GM21619 (cell line): ENCODE measurements around the gene ARL13B.
"Not testable (repeated sequence)": the region's sequence is repeated elsewhere in the genome, so short reads cannot be mapped to it uniquely, and the experiment has no call there.

Experiments
- ATAC-seq: cut with Tn5 transposase; IDR thresholded peaks from one replicate; pipeline ENCODE4 v1.9.1; 2021; ENCODE audit not compliant: unreplicated experiment

The ARL13B gene

DNA sequence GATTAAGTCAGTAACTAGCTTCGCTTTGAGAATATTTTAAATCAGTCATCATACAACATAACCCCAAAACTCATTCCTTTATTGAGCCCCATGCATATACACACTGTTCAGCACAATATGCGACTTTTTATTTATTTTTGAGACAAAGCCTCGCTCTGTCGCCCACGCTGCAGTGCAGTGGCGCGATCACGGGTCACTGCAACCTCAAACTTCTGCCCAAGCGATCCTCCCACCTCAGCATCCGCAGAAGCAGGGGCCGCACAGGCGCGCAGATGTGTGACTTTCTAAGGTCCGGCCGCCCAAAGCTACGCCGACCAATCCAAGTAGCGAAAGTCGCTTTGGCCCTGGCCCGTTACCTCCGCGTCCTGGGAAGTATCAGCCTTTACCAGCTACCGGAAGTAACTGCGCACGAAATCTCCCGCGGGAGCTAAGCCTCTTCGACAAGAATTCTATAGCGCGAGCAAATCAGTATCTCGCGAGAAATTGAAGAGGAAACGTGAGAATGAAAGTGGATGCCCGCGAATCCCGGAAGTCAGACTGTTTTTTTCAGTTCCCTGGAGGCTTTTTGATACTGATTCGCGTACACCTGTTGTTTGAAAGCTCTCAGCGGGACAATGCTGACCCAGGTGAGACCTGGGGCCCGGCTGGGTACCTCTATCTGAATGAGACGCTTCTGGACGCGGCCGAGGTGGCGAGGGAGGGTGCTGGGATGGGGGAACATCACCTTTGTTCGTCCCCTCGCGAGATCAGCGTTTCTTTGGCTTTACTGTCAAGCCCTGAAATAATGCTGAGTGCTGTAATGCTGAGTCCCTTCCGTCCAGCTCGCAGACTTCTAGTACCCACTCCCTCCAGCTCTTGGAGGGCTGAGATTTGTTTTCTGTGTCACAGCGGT lies 82.8 kb downstream of the ARL13B start, which contains the start of the genes DHFR2 and NSUN3:
Gene DHFR2 (minus strand): TSS at position 404 of the 892 bp plus-strand sequence. CDS start 1,405 bp downstream, outside the sequence.
Gene NSUN3 (plus strand): TSS at position 549 of the 892 bp plus-strand sequence. CDS start 66 bp downstream, at position 615.
- ATAC-seq: peak; percentile 91

DNA sequence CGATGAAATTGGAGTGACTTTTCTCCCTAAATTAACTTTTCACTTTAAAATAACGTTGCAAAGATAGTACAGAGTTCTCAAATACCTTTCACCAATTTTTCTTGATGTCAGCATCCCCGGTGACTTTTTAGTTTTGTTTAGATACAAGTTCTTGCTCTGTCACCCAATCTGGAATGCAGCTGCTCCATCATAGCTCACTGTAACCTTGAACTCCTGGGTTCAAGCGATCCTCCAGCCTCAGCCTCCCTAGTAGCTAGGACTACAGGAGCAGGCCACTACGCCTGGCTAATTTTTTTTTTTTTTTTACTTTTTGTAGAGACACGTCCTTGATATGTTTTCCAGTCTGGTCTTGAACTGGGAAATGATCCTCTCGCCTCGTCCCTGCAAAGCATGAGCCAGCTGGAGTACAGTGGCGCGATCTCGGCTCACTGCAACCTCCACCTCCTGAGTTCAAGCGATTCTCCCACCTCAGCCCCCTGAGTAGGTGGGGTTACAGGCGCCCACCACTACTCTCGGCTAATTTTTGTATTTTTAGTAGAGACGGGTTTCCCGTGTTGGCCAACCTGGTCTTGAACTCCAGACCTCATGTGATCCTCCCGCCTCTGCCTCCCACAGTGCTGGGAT lies 83.7 kb downstream of the ARL13B start:
- no peak for ATAC-seq

DNA sequence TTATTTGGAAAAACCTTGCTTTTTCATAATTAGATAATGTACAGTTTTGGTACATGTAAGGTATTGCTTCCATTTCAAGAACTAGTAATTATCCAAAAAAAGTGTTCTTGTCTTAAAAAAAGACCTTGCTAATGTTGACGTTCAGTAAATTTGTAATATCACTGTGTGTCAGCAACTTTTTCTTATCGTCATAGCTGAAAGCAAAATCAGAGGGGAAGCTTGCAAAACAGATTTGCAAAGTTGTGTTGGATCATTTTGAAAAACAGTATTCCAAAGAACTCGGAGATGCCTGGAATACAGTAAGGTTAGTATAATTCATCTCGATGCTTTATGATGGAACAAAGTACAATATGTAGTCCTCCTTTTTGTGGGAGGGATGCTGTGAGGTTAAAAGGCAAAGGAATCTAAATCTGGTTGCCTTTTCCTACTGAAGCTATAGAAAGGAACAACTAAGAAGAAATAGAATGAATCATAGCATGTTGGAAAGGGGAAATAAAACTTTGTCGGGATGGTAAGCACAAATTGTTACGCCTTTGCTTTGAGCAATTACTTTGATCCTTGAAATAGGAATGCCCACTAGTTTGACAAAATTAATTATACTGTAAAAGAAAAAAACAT lies 84.4 kb downstream of the ARL13B start:
- ATAC-seq: no peak

DNA sequence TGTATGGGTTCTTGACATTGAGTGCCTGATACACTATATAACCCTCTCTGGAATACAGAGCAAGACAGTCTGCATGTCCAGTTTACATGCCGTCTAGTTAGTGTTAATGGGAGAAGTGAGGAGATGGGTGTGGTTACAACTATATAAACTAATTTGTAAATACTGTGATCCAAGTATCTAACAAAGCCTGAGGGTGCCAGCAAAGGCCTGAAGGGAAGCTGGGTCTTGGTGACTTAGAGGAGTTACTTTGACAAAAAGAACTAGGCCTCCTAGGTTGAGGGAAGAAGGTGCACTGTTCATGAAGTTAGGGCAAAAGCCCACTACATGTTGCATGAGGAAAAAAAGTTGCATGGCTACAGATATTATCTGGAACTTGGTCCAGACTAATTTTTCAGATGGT lies 85.2 kb downstream of the ARL13B start:
- ATAC-seq: no peak

DNA sequence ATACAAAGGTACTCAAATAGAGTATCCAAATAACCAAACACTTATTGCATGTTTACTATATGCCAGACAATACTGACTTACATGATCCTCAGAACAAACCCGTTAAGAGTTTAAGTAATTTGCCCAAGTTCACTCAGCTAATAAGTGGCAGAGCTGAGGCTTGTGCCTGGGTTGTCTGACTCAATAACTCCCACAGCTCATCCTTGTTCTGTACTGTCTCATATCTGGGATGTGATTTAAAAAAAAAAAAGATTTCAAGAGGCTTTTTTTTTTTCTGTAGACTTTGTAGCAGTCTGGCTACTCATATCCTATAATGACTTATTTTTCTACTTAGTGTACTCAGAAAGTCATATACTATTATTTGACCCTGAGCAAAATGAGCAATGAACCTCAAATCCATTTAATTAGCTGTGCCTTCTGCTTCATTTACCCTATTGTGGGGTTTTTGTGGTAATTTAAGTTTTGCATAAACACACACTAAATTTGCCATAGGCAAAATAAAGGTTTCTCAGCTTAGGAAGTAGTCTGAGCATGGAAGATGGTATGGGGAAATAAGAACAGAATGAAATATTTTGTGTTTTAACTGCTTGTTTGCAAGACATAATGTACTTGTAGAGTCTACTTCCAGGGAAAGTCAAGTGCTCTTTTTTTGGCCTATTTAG lies 86.0 kb downstream of the ARL13B start:
- no peak for ATAC-seq

DNA sequence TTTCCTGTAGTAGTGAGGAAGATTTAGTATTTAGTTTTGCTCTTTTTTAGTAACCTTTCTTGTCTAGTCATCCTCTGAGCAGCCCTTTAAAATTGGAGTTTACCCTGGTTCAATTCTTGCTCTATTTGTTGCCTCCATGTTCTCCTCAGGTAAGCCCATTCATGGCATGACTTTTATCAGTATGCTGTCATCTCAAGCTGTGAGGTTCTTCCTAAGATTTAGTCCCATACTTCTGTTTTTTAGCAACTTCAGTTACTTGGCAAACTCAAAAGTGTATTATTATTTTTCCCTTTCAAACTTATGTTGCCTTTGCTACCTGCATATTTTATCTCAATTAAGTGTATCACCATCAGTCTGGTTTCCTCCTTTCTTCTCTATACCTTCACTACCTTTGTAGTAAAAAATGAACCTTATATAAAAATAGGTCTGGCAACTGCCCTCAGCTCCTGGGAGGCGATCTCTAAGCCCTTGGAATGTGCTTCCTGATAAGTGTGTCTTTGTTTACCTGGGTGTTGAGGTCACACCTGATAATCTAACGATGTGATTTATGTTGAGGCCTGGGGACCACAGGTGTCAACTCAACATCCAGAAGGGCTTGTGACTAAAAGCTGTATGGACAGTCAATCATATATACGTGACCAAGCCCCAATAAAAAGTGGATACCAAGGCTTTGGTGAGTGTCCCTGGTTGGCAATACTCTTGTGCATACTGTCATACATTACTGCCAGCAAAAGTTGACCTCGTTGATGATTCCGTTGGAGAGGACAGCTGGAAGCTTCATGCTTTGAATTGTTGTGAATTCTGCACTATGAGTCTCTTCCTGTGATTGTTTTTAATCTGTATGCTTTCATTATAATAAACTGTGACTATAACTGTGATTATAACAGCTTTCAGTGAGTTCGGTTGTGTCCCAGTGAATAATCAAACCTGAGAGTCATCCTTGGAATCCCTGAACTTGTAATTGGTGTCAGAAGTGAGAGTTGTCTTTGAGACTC lies 86.8 kb downstream of the ARL13B start:
- no peak for ATAC-seq

DNA sequence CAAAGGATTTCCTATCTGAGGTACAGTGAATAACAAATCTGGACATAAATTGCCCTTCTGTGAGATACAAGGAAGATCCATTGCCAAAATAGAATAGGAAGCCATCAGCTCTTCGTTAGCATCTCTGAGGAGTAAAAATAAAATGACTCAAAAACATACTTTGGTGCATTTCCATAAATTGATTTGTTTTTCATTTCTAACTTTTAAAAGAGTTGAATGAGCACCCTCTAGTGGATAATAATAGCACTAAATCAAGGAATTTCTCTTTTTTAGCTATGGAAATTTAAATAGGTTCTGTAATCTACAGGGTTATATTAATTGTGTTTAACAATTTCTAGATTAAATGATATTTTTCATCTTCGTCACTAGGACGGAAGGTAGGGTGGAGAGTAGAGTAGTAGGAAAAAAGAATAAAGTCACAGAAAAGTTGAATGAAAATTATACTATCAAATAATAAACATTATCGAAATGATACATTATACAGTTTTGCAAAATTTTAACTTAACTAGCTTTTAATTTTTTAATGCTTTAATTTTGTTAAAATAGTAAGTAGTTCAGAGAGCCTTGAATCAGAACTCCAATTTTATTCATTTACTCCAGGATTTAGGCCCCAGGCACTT lies 89.3 kb downstream of the ARL13B start:
- no peak for ATAC-seq

DNA sequence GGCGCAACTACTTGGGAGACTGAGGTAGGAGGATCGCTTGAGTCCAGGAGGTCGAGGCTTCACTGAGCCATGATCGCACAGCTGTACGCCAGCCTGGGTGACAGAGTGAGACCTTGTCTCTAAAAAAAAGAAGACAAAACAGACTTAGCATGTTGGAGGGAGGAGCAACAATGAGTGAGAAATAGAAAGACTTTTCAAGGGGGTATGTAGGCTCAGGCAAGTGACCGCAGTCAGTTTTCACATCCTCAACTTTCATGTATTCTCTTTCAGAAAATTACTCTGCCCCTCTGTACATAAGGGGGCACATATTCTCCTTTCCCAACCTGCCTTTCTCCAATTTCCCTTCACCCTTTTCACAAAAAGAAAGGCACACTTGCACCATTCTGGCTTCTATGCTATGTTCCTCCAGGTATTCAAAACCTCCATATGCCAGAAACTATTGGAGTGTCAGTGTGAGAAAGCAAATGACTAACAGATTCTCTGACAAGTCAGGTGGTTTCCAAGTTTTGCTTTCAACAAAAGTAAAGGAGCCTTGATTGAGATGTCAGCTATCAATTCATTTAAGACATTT lies 90.5 kb downstream of the ARL13B start:
- ATAC-seq: peak; percentile 58

DNA sequence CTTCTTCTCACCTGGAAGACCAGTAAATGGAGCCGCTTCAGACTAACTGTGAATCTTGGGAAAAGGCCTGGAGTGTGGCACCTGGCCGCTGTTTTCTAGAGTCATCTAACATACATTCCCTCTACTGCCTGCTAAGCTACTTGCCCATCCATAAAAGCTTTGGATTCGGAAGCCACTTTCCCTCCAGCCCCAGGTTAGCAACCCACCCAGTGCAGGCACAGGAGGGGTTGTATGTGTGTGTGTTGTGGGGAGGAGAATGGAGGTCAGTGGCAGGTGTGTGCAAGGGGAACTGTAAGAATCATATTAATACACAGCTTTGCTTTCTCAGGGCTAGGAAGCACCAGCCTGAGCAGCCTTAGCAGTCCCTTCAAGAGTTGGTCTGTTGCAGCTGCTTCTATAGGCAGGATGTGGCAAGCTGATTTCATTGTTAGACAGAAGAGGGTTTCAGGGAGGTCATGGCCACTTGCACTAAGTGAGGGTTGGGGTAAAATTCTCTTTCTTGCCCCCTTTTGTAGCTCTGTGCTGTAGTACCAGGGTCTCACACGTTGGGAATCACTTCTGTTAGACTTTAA lies 91.8 kb downstream of the ARL13B start:
- ATAC-seq: peak; percentile 85

DNA sequence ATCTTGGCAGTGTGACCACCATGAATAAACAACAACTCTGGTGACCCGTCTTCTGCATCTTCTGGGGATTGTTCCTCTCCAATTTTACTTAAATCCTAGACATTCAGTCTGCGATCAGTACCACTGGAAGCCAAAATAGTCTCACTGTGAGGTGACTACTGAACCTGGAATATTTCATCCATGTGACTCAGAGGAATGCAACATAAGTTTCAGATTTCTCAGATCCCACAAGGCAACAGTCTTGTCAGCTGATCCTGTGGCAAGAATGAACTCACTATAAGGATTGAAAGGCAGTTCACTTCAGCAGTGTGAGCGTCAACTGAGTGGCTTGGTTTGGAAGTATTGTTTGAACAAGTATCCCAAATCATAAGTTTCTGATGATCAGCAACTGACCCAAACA lies 96.1 kb downstream of the ARL13B start:
- no peak for ATAC-seq

DNA sequence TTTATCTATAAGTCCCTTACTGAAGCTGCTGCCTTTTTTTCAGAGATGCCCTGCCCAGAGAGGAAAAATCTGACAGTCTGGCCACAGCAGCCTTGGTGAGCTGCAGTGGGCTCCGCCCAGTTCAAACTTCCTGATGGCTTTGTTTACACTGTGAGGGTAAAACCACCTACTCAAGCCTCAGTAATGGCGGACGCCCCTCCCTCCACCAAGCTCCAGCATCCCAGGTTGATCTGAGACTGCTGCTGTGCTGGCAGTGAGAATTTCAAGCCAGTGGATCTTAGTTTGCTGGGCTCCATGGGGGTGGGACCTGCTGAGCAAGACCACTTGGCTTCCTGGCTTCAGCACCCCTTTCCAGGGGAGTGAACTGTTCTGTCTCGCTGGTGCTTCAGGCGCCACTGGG lies 100.6 kb downstream of the ARL13B start:
- ATAC-seq: not testable (repeated sequence)

DNA sequence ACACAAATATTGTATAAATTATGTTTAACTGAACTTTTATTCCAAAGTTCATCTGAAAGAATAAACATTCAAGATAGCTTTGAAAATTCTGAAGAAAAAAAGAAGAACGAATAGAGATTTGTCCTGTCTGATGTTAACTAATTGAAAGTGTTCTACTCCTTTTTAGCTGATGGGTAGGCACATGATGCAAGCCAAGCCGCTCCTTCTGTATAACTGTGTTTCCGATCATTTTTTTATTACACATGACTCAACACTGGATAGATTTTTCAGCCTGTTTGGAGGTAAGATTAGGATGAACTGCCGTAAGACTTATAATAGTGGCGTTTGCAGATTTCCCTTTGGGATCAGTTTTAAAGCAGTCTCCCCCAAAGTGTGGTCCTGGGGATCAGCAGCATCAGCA lies 101.9 kb downstream of the ARL13B start:
- ATAC-seq: no peak

DNA sequence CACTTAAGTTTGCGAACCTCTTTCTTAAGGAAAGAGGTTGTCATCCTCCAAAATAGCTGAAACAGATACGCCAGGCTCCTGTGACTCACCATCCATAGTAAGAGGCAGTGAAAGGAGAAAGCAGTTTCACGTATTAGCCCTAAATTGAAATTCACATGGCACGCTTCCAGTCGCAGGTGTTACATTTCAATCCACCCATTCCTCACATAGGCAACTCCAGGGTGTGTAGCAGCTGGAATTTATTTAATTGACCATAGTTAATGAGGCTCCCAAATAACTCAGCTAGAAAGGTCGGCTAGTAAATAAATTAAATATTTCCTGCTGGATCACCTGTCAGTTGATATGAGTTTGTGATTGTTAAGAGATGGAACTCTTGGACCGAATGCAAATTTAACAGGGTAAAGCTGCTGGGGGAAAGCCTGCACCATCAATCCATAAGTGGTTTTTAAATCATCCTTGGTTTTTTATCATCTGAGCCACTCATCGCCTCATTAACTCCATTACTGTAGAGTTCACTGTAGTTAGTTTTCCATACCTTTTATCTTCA lies 102.5 kb downstream of the ARL13B start:
- ATAC-seq: no peak

DNA sequence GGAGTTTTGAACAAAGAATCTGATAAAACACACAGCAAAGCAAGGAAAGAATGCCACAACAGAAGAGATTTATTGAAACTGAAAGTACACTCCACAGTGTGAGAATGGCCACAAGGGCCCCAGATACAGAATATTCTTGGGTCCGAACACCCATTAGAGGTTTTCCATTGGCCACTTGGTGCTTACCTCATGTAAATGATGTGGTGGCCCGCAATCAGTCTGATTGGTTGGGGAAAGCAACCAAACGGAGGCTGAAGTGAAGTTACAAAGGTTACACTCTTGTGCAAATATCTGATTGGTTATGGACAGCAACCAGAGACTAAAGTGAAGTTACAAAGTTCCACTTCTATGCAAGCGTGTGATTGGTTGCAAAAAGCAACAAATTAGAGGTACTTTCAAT lies 103.3 kb downstream of the ARL13B start:
- ATAC-seq: peak; percentile 74

DNA sequence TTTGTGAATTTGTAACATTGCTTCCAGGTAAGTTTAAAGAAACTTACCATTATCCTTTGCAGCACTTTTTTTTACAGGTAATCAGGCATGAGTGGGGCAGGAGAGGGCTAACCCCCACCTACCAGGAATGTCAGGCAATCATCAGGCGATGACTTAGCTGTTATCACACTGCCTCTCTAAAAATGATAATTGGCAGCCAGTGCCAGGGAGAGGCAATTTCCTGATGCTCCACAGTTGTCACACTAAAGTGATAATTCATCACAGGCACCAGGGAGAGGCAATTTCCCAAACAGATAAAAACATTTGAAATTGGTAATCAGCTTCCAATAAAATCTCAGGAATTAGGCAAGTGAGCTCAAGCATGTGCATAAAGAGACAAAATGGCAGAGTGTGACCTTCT lies 109.2 kb downstream of the ARL13B start:
- ATAC-seq: no peak

DNA sequence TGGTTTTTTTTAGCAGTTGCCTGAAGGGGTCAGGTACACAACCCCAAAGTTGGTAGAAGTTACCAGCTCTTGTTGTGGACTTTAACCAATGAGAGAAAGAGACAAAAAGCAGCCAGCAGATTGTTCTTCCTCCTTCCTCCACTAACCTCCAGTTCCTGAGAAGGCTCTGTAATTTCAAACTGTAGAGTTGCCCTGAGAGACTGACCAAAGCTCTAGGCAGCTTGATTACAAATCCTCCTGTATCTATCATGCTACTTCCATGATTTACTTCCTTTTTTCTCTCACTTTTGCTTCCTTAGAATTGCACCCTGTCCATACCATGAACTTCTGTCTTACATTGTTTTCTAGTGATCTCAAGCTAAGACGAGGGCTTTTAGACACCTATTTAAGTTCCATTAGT lies 112.1 kb downstream of the ARL13B start:
- ATAC-seq: no peak

DNA sequence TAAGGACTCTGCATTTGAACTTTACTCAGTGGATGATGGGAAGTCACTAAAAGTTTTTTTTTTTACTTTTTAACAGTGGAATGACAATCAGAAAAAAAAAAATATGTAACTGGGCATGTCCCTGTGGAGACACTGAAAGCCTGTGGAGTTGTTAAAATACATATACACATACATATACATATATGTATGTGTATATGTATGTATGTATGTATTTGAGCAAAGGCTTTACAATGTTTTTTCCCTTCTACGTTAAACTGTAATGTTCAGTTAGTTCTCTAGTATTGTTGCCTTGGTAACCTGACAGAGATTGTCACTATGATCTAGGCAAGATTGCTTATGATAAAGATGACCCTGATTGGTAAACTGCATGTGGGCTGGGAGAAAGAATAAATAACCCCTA lies 113.2 kb downstream of the ARL13B start:
- ATAC-seq: no peak

DNA sequence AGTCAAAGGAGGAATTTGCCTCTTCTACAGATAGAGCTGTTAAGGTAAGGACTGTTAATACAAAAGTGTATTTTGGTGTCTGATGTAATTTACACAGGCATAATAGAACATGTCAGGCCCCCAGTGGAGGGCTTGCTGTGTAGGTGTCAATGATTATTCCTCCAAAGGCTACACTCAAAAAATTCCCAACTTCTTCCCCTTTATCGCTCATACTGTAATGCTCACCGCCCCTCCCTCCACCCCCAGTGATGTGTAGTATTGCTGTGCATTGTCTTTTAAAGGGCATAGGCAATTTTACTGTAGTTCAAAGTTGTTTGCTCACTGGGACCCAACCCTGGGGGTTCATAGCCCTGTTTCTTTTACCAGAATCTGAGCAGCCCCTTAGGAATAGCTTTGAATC lies 115.2 kb downstream of the ARL13B start:
- no peak for ATAC-seq

DNA sequence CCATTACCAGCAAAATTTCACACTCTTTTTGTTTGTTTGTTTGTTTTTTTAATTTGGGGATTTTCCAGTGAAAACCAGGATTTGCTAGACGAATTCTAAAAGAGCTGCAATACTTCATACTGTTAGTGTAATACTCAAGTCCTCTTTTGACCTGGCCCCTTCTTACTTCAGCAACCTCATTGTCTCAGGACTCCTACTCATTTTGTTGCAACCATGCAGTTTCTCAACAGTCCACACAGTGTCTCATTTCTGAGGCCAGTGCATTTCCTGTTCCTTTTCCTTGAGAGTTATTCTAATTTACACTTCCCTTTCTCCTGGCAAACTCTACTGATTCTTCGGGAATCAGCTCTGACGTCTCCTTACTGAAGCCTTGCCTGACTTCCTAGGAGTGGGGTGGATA lies 118.5 kb downstream of the ARL13B start:
- ATAC-seq: no peak
